Body of pancreas (tissue), 4 donors: ENCODE results near the gene EIF5AL1.

ENCODE experiments used
- CTCF ChIP-seq, 7 experiments: fragments of 450-650 bp in 4 of 7; fragments of 200-600 bp in 3 of 7; sonication (generic) in 3 of 7; IDR thresholded peaks; one replicate each; pipeline ENCODE4 v1.5.1; 2016 to 2019; ENCODE audit warnings: antibody characterized with exemption in 7 of 7
- POLR2A ChIP-seq, 3 donors: fragments of 450-650 bp; IDR thresholded peaks; one replicate each; pipeline ENCODE4 v1.6.1; 2016; ENCODE audit warnings: antibody characterized with exemption in 3 of 3, mild to moderate bottlenecking in 2 of 3

GRCh38 chr10:79488336-79488735, 24.0 kb upstream of the EIF5AL1 start:
- TF ChIP-seq POLR2A (IDR thresholded peaks at IDR 0.05) (no peak), CTCF (IDR thresholded peaks at IDR 0.05) (no peak)
